Fibroblast of skin of right quadriceps (primary cell): ENCODE measurements around the gene CFDP1.

Source experiments
- DNase-seq: peaks from one replicate; pipeline ENCODE4 v3.0.0-alpha.2; 2013

CFDP1 gene

DNA sequence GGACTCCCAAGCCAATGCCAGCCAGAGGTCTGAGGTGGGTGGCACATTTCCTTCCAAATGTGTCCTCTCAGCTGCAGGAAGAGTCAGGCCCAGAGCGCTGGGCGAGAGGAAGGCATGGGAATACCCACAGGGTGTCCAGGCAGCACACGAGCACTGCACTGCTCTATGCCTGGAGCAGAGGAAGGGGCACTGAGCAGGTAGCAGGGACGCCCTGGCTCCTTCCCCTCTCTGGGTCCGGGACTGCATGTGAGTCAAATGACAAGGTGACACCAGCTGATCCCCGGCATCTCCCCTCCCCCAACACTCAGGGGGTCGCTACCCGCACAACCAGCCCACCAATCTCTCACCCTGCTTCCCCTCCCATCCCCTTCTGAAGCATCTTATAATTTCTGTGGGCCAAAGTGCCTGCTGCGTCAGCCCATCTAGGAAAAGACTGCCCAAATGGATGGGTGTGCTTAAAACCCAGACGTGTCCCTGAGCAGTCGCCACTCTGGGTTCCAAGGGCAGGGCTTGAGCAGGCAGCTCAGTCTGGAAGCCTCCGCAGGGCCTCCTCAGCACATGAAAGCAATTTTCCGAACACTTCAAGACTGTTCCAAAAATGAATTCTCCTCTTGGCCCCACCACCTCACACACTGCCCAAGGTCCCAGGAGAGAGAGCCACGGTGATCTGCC is 169.9 kb downstream of the CFDP1 start:
- DNase-seq, result no peak

DNA sequence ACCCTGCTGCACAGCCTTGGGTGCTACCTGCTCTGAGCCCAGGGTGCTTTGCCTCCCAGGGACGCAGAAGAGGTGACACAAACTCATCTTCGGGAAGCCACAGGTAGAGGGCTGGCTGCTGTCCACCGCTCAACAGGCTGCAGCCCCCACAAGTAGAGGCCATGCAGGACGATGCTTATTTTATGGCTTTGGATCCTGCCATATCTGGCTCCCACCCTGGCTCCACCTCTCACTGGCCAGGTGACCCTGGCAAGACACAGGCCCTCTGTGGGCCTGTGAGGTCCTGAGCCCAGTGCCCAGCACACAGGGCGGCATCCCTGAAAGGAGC is 170.5 kb downstream of the CFDP1 start:
- no peak for DNase-seq

DNA sequence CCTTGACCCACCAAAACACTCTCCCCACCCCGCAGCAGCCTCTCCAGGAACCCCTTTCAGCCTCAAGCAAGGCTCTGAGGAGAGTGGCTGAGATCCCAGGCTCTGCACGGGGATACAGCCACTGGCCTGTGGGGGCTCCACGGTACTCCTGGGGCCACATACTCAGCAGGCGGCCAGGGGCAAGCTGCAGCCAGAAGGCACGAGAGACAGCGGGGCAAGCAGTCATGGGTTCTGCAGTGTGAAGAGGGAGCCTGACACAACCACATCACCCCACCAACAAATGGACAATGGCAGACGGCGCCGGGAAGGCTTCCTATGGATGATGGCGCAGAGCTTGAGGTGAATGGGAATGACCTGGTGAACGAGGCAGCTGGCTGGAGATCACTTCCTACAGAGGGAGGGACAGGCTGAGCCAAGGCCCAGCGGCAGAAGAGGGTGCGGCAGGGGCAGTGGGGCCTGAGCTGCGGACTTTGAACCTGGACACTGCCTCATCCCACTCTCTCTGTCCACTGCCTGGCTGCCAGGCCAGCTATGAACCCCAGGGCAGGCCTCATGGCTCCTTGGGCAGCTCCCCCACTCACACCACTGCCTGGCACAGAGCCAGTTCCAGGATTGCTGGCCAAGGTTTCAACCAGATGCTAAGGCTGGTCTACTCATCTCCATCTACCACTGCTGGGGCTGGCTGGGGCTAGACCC is 171.1 kb downstream of the CFDP1 start:
- DNase-seq, result no peak

DNA sequence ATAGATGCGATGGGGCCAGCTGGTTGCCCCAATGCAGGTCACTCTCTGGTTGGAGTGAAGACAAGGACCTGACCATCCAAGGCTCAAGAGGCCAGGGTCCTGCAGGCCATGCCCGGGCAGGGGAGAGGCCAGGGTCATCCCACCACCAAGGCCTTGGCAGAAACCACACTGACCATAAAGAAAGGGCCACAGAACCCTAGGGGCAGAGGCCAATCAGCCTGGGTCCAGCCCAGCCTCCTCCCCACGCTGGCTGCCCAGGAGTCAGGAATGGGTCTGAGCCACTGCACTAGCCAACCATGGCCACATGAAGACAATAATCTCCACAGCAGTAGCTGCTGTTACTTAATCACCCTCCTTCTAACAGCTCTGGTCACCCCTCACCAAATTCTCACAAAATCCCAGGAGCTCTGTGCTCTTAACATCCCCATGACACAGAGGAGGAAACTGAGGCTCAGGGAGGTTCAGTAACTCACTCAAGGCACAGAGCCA is 171.7 kb downstream of the CFDP1 start:
- DNase-seq, result no peak

DNA sequence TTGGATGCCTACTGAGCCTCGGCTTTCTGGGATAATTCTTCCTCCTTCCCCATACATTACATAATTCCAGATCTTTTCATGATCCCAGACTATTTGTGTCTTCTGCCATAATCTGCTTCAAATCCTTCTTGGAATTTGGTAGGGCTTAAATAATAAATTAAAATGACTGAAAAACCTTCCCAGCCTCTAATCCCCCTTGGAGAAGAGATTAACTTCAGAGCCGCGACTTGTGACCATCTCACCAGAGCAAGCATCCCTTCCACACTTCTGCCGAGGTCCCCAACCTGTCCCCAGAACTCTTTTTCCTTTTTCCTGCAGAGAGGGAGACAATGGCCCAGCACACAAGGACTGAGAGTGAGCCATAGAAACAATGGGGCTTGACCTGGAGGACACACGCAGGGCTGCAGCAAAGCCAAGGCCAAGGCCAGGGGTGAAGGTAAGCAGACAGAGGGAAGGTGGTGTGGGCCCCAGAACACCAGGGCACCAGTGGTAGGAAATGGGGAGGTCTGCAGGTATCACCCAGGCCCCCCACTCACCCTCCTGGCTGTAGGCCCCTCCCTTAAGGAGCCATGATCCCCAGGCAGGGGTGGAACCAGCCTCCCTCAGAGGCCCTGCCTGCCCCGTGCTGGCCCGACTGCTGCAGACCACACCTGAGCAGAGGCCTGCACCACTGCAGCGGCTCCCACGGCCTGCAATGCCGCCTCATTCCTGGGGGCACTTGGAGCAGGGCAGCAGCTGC is 172.3 kb downstream of the CFDP1 start:
- DNase-seq, result no peak

DNA sequence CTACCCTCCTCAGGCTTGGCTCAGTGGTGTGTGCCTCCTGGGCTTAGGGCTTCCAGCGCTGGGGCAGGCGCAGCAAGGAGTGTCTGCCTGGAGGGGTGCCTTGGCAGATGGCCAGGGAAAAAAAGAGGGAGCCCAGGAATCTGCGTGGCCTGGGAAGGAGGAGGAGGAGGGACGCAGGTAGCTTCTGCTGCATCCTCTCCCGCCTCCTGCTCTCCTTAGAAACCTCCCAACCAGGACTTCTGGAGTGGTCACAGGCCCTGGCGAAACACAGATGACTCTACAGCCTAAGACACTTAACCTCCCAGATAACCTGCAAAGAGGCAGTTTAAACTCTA is 174.5 kb downstream of the CFDP1 start:
- DNase-seq, result no peak

DNA sequence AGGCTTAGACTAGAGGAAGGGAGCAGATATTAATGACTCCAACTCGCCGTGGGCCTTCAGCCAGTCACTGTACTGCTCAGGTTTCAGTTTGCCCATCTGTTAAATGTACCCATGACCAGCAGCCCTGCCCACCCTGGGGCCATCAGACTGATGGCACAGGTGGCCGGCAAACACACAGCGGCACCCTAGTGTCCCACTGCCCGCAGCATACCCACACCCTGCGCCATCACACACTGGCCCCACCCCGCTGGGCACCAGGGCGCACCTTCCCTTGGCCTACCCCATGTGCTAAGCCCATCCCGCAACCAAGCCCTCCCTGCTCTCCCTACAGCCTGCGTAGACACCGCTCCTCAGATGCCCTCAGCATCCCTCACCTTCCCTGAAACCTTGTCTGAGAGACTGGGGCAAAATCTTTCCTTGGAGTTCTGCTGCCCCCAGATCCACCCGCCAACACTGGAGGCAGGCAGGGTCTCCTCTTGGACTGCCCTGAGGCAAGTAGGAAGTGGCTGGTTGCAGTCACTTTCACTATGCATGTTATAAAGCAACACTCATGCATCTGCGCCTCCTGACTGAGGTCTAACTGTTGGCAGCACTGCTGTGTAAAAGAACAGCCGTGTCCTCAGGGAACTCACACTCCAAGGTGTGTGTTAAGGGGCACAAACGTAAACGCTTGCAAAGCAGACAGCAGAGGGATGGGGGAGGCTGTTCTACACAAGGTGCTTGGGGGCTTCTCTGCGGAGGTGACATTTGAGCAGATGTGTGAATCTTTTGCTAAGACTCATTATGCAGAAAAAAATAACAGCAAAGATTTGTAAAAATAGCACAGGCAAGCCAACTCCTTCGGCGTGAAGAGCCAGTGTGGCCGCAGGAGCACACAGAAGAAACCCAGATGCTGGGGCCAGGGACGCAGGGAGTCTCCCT is 175.2 kb downstream of the CFDP1 start:
- DNase-seq, result no peak

DNA sequence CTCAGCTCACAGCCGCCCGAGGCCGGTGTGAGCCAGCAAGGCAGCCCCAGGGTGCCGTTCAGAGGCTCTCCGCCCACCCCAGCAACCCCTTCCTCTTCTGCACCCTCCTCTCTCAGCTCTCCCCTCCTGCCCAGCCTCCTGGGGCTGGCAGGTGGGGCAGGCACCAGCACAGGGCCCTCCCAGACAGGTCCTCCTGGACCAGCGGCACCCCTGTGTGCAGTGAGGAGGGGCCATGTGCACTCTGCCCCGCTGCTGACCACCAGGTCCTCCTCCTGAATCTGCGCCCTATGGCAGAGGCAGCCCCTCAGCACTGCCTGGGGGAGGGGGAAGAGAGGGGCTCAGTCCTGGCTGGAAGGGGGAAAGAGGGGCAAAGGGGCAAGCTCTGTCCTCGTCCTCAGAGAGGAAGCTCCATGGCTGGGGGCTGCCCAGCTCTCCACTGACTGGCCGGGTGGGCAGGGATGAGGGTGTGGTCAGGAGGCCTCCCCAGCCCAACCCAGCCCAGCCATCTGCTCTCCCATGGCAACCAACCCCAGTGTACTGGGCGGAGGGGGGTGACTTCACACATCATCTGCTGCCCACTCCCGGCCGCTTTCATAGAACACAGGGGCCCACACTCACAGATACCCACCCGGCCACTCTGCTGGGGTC is 176.5 kb downstream of the CFDP1 start:
- DNase-seq, result no peak

DNA sequence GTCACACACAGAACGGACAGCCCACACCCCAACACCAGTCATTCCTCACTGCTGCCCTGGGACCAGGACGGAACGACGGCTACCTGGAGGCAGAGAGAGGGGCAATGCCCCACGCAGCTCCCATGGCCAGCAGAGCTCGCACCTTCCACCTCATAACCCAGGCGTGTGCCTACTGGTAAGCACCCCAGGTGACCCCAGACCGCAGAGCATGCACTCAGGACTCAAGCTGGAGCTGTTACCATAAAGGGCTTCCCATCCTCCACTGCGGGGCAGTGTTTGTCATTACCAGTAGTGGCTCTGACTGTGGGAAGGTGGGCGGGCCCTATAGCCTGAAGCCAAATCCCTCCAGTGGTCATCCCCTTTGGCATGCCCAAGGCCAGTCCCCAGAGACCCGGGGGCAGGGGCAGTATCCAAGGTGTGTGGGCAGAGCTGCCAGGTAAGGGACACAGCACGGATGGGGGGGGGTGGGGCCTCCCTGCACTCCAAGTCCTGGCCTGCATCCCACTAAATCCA is 177.2 kb downstream of the CFDP1 start:
- DNase-seq, result no peak

DNA sequence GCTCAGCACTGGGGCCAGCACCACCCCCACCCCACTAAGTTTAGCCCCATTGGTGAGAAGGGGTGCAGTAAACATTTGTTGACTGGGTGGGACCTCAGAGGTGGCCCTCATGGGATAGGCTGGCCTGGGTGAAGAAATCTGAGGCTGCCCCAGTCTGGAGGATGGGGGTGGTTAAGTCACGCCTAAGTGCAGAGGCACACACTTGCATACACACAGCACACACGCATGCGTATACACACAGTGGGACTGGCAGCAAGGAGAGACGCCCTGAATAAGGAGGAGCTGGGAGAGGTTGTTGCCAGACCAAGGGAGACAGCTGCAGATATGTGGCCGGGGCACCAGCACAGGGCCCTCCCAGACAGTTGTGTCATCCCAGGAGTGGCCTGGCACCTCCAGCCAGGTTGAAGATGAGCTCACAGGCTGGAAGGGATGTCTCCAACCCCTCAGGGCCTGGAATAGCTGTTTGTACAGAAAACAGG is 178.9 kb downstream of the CFDP1 start:
- peak; percentile 87 for DNase-seq

DNA sequence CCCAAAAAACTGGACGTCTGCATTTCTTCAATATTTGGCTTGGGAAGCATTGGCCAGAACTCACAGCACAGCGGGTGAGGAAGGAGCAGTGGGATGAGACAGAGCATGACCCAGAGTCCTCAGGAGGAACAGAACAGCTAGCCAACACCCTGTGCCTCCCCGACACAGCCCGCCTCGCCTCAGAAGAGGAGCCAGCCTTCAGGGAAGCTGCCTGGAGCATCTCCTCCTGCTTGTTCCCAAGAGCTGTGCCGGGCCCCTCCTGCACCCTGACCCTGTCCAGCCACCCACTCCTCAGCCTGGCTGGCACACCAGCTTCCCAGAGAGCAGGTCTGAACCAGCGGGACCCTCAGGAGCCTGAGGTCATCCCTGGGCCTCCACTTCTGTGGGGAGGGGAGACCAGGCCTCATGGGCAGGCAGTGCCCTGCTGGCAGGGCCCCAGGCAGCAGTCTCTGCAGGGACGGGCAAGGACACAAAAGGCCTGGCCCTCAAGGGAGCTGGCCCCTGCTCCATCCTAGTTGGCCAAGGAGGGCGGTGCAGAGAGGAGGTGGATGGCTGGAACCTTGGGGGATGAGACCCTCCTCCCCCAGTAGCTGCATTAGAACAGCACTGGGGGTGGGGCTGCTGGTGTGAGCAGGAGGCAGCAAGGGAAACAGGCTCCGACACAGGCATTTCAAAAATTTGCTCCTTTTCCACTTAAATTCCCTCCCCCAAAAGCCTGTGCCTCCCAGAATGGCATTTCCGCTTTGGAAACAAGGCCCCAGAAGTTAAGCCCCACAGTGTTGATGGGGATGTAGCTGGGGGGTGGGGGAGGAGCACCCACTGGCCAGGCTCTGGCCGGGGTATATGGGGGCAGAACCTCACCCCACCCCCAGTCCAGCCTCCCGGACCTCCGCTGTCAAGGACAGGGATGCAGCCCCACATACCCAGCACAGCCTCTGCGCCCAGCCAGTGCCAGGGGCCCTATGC is 180.1 kb downstream of the CFDP1 start:
- peak; percentile 96 for DNase-seq

DNA sequence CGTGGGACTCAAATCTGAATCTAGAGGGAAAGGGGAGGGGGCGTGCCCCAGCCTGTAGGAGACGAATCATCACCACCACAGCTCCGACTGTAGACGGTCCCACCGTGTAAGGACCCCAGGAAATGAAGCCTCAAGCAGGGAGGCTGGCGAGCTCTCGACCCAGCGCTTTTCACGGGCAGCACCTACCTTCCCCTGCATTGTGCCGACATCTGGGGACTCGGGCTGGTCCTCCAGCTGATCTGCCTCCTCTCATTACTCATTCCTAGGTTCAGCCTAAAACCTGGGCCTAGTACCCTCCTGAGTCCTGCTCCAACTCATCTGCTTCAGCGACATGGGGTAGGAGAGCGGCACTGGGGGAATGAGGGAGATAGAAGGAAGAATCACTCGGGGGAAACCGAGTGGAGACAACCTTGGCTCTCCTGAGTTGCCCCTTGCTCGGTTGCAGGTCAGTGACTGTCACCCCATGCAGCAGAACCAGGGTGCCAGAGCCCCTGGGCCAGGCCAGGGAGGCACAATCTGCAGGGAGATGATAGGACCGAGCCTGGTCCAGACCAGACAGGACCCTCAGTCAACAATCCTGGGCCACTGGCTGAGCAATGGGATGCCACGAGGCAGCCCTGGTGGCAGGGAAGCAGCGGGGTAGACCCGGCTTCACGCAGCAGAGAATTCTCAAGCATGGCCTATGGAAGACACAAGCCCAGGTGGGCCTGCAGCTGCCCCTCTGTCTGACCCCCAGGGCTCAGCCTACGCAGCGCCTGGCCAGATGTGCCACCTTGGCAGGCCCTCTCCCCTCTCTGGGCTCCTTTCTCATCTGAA is 181.0 kb downstream of the CFDP1 start:
- DNase-seq, result no peak

DNA sequence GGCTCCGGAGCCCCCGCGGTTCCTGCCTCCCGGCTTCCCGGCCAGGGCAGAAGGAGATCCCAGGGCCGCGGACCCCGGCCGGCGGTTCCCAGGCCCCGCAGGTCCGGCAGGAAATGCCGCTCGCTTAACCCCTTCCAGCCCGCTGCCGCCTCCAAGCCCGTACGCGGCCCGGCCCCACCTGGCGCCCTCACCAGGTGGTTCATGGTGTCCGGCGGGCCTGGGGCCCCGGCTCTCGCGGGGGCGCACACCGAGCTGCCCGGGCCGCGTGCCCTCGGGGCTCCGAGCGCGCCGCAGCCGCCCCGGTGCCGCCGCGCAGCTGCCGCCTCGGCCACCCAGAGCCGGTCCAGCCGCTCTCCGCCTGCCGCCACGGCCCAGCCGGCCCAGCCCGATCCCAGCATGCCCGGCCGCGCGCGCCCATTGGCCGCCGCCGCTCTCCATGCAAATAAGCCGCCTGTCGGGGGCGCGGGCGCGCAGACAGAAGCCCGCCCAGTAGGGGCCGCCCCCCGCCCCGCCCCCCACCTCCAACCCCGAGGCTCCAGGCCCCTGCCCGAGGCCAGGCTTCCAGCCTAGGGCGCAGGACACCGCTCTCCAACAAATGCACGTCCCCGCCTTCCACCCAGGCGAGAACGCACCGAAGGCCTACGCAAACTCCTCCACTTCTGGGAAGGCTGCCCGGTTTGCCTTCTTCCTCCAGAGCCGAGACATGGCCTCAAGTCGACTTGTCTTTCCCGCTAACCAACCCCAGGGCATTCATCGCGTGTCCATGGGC is 181.8 kb downstream of the CFDP1 start, which contains the start of gene BCAR1:
Gene BCAR1, minus strand, starts transcription at position 345 of the 769 bp plus-strand sequence. Its CDS starts 142 bp downstream, at position 203.
- DNase-seq, result peak; percentile 89

DNA sequence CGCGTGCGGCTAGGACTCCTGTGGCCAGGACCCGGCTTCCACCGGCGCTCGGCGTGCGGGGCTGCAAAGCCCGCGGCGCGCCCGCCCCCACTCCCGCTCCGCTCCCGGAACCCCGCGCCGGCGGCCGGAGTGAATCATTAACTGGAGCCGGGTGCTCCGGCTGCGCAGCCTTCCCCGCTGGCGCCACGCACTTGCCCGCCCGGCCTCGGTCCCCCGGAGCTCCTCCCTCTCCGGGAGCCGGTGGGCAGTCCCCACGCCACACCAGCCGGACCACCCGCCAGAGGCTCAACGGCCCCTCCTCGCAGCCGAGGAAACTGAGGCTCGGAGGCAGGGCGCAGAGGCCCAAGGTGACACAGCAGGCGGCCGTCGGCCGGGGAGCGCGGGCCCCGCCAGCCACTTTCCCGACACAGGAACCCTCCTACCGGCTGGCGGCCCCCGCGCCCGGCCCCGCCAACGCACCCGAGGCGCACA is 182.5 kb downstream of the CFDP1 start:
- no peak for DNase-seq

DNA sequence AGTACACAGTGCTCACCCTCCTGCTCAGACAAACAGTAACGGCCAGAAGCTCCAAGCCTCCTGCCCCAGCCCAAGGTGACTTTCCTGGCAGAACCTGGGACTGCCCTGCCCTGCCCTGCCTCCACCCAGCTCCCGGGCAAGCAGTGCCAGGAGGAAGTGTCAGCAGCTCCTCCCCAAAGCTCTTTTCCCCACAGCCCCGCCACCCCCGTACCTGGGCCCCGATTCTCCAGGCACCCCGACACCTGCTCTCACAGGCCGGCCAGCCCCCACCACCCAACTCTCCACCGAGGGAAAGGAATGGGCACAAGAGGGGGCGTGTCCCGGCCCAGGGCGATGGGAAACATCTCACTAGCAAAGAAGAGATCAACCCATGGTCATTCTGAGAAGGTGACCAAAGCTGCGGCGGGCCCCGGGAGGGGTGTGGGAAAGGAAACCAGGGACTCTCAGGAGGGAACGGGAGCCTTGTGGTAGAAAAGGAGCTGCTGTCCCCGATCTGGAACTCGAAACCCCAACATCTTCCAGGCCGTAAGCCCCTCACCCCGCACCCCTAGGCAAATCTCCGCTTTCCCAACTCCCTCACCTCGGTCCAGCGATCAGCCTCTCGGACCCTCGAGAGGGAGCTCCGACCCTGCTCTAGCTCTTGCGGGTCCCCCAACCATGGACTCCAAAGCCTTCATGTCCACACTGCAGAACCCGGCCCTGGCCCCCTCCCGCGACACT is 183.1 kb downstream of the CFDP1 start:
- DNase-seq, result no peak

DNA sequence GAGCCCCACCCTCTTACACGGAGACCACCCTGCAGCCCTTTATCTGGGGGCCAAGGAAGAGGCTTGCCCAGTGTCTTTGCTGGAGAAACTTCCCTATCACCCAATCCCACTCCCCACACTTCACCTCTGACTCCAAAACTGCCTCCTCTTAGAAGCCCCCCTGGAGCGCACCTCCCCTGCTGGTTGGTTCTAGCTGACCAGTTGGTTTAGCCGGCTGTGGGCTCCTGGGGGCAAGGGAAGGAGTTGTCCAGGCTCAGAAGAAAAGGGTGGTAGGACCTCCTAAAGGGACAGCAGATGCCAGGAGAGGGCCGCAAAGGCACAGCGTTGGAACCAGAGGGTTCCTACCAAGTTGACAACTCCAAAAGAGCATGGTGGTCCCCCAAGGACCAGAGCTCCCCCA is 183.9 kb downstream of the CFDP1 start:
- no peak for DNase-seq

DNA sequence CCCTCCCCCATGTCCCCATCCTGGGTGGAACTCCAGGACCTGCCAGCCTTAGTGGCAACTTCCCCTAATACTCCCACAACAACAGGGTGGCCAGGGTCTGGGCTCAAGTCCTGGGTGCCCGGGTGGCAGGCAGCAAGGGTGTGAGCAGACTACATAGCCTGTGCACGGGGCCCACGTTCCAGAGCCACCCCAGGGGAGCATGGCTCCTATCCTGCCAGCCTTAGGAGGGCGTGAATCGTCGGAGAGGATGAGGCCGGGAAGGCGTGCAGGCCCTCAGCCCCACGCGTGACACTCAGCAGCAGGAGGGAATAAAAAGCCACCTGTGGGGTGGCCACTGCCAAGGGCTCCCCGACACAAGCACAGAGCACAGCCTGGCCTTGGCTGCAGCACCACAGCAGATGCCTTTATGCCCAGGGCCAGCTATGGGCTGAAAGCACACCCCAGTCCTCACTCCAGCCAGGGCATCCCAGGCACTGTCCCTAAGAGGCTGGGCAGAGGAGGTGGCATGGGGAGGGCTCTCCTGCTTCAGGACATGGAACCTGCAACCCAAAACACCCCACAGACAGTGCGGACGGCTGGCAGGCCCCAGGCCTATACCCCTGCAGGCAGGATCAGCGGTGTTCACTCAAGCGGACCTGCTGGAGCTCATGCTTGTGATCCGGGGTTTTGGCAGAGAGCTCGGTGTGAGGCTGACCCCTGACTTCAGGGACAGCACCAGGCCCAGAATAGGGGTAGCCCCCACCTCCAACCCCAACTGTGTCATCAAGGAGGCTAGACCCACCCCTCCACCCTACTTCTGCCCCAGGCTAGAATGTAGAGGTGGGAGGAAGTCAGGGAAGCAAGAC is 184.5 kb downstream of the CFDP1 start:
- DNase-seq, result no peak
